Left hindlimb (tissue), 1 donor: ENCODE results near the gene TMEM256.

ENCODE experiments used
- DNase-seq: peaks from one replicate; pipeline ENCODE4 v3.0.0-alpha.2; 2018

The TMEM256 gene

DNA sequence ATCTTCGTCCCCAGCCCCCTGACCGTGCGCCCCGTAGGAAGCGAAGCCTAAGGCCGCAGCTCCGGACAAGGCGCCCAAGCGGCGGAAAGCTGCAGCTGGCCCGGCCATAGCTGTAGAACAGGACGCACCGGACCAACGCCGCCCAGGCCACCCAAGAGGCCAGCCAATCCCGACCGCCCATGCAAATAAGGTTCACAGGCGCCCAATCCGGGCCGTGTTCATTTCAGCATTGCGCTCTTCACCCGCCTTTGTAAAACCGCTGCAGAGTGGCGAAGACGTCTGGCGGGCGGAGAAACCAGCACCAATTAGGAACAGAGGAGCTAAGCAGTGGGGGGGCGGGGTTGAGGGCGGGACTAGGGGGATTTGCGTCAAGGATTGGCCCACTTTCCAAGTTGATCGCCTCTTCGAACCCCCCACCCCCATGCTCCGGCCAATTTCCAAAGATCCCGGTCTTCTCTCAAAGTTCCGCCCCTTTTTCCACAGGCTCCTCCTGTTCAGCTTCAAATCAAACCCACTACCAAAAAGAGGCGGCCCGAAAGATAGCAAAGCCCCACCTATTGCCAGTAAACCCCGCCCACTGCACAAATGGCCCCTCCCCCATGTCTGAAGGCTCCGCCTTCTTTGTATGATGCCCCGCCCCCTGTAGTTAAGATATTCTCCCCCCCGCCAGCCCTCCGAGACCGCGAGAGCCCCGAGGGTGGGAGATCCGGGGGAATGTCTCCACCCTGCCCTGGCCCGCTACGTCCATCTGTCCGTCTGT lies at the start of gene TMEM256:
TSS of gene TMEM256 (minus strand) at position 121 of the 760 bp plus-strand sequence. CDS start at position 108, 13 bp downstream.
- DNase-seq = peak; percentile 100

DNA sequence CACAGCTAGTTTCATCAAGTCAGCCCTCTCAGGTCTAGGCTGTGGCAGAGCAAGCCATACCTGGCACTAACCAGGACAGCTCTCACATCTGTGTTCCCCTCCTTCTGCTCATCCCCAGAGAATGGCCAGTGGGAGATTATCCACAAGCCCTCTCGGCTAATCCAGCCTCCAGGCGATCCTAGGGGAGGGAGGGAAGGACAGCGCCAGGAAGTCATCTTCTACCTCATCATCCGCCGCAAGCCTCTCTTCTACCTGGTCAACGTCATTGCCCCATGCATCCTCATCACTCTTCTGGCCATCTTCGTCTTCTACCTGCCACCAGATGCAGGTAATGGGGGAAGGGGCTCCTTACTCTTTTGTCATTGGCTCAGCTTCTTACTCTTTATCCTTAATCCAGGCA lies 44.6 kb upstream of the TMEM256 start:
- DNase-seq = no peak

DNA sequence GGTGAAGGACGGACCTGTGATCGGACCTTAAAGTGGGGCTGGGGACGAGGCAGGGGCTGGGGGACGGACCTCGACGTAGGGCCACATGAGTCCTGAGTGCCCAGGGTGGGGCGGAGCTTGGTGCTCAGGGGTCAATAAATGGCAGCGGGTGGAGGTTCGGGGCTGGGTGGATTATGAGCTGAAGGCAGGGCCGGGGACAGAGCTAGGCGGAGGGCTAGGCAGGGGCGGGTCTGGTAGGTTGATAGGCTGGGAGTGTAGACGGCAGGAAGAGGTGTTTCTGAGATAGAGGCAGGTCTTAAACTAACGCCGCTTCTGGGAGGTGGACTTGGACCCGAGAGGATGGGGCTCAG lies 41.7 kb upstream of the TMEM256 start:
- no peak for DNase-seq

DNA sequence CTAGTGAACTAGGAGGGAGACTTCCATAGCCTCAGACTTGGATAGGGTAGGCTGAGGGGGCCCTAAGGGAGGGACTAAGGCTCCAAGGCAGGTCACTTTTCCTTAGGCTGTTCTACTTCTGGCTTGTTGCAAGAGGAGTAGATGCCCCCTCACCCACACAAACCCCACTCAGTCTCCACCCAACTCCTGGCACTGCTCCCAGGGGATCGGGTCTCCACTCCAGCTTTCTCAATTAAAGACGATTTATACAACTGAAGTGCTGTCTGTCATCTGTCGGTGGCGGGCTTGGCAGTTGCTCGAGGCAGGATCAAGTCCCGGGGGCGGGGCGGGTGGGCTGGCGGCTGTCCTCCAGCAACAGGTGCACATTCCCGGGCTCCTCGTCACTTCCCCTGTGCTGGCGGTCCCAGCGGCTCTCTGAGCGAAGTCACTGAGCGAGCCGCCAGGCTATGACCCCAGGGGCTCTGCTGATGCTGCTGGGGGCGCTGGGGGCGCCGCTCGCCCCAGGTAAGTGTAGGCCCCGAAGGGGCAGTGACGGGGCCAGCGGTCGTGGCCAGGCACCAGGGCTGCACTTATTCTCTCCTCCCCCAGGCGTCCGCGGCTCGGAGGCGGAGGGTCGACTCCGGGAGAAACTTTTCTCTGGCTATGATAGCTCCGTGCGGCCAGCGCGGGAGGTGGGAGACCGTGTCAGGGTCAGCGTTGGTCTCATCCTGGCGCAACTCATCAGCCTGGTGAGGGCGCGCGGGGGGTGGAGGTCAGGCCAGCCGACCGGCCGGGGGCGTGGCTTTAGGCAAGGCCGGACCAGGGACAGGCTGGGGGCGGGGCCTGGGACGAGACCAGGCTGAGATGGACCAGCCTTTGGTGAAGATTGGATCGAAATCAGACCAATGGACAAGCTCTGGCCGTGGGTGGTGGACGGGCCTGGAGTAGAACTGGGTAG lies 41.1 kb upstream of the TMEM256 start, which contains the start of gene CHRNB1:
TSS of gene CHRNB1 (plus strand) at position 380 of the 937 bp plus-strand sequence. CDS start at position 447, 67 bp downstream.
- peak; percentile 70 for DNase-seq

DNA sequence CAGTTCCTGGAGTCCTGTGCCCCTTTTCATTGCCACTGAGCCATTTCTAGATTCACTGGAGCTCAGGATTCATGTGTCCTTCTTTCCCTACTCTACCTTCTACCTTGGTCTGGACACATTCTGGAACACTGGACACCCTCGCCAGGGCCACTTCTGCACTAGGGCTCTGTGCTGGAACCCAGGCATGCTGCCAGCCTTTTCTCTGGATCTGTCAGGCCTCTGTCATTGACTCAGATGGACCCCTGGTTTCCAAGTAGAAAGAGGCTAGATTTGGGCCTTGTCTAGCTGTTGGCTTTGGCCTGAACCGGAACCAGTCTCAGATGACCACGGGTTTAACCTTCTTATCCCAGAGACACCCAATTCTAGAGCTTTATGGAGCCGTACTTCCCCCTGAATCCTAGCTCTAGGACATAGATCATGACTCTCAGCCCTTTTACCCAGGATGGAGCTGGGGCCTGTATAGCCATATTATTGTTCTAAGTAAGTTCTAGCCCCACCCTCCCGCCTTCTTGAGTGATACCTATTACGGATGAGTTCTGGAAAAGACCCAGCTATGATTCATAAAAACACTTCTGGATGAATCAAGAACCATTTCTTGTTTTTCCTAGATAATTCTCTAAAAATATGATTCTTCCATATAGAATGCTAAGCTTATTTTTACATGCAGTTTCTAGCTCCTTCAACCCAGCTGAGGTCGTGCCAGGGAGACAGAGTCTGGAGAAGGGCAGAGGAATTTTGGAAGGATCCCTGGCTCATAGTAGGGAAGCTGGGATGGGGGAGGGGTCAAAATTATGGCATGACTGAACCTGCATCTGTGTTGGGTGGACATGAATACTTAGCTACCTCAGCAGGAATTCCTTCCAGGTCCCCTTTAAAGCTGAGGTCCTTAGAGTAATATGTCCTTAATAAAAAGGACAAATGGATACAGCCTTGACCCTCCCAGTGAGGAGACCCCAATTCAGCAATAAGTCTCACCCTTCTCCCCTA lies 39.9 kb upstream of the TMEM256 start:
- no peak for DNase-seq

DNA sequence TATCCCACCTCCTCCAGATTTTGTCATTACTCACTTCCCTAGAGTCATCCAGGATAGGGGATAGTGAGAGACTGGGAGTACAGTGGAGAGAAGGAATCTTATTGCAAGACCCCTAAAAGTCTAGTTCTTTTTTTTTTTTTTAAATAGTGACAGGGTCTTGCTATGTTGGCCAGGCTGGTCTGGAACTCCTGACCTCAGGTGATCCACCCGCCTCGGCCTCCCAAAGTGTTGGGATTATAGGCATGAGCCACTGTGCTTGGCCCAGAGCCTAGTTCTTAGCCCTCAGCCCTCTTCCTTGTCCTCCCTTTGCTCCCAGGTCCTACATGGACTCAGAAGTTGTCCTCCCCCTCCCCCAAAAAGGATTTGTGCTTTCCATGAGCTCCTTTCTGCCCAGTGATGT lies 38.2 kb upstream of the TMEM256 start:
- DNase-seq = no peak

DNA sequence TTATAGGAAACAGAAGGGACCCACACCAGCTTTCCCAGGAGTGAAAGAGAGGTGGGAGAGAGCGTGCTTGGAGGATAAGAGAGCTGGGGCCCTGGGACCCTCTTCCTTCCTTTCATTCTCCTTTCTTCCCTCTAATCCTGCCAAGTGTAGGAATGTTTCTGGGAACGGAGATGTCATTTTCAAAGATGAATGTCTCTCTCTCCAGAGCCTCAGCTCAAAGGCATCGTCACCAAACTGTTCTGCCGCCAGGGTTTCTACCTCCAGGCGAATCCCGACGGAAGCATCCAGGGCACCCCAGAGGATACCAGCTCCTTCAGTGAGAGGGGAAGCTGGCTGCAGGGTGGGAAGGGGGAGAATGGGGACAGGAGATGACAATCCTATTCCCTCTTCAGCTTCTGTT lies 37.4 kb upstream of the TMEM256 start:
- DNase-seq = no peak

DNA sequence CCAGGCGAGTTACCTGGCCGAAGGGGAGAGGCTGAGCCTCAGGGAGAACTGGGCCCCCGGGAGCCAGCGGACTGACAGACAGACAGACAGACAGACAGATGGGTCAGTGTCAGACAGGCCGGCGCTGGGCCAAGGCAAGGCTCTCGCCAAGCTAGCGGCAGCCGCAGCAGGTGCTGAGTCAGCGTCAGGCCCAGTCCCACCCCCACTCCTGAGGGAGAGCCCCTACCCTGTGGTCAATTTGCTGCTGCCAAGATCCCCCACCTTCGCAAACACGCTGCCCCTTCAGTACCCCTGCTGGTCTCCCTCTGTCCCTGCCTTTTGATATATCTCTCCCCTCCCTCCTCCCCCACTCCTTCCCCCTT lies 36.9 kb upstream of the TMEM256 start:
- DNase-seq = peak; percentile 78

DNA sequence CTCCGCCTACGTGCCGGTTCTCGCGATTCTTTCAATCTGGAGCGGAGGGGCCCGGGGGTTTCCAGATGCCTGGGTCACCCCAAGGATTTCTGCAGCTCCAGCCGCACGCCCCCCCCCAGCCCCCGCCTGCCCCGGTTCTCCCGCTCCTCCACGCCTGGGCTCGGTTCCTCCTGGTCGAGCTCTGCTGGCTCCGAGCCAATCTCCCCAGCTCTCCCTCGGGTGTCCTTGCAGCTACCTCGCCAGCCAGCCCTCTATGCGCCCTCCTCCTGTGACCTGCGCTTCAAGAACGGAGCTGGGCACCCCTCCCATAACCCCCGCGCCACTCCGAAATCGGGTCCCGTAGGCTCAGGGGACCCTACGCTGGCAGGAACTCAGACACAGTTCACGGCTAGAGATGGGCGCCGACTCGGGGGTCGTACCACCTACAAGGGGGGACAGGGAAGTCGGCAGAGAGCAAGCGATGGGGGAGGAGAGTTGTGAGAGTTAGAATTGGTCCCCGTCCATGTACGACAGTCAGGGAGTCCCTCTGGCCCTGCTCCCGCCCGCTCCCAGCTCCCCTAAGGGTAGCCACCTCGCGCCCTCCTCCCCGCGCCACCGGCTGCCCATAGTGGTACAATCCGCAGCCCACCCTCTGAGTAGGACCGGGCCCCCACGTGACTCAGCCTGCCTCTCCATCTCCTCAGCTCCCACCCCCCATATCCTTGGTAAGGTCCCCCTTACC lies 36.4 kb upstream of the TMEM256 start:
- peak; percentile 74 for DNase-seq

DNA sequence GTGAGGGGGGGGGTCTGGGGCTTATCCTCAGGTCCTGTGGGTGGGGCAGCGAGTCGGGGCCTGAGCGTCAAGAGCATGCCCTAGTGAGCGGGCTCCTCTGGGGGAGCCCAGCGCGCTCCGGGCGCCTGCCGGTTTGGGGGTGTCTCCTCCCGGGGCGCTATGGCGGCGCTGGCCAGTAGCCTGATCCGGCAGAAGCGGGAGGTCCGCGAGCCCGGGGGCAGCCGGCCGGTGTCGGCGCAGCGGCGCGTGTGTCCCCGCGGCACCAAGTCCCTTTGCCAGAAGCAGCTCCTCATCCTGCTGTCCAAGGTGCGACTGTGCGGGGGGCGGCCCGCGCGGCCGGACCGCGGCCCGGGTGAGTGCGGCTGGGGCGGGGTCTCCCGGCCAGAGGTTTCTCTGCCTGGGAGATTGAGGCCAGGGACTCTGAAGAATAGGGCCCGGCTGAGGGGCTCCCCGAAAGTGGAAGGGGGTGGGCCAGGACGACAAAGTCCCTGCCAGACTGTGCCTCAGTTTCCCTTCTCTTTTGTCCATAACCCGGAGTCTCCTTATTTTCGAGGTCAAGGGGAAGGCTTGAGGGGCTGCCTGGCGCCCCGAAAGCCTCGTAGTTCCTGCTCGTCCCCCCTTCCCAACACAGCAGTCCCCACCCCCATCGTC lies 35.7 kb upstream of the TMEM256 start, which contains the start of gene FGF11:
TSS of gene FGF11 (plus strand) at position 51 of the 651 bp plus-strand sequence. CDS start at position 160, 109 bp downstream.
- no peak for DNase-seq

DNA sequence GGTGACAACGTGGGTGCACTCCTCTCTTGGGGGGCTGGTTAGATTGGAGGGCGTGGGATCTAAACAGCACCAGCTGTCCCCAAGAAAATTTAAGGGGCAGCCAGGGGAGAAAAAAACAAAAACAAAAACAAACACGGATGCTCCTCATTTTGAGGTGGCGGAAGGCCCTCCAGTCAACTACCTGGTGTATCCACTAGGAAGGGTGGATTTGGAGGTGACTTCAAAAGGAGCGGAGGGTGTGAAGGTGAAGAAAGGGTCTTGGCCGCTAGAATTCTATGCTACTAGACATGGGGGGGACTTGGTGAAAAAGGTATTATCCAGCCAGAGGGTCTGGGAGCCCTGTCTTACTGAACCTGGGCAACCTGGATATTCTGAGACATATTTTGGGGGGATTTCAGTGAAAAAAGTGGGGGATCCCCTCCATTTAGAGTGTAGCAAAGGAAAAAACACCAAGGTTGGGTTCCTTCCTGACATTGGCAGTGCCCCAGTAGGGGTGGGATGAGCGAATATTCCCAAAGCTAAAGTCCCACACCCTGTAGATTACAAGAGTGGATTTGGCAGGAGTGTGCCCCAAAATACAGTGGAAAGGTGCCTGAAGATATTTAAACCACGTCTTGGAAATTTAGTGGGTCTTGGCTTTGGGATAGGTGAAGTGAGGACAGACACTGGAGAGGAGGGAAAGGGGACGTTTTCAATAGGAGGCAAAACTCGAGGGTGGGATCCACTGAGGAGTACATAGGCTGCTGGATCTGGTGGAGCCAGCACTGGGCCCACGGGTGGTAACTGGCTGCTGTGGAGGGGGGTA lies 35.0 kb upstream of the TMEM256 start:
- DNase-seq = no peak

DNA sequence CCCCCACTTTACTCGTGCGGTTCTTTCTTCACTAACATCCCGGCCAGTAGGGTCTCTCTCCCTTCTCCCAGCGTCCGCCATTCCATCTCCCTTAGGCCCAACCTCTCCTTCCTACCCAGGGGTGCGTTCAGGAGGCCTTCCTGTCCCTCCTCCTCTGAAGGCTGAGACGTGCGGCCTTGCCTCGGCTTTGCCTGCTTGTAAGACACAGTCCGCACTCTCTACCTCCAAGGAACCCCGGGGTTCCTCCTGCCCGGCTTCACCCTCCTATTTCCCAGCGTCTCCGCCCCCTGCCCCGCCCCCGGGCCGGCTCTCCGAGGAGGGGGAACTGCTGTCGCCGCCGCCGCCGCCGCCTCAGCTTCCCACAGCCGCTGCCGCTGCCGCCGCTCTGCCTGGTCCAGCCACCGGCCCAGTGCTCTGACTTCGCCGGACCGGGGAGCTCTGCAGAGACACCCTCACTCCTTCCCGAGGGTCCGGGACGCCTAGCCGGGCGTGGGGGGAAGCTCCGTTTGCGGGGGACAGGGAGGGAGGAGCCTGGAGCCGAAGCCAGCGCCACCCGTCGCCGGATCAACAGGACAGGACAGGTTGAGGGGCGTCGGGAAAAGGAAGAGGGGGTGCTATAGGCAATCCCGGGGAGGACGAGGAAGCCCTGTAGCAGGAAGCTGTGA lies 34.2 kb upstream of the TMEM256 start:
- peak; percentile 69 for DNase-seq

DNA sequence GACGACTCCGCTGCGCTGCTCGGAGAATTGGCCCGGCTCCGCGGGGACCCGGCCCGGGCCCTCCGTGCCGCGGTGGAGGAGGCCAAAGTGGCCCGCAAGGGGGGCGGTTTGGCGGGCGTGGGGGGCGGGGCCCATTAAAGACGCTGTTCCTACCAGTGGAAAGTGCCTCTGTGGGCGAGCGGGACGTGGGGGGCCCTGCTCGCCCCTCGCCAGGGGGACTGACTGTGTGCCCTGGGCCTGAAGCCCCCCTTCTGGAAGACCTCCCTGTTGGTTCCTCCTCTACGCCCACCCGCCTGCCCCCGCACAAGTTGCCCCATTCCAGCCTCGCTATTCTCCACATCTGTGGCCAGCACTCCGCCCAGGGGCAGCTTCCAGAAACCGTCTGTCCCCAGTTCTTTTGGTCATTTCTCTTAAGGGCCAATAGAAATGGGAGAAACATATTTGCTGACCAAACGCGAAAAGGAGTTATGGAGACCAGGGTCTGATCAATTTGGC lies 33.5 kb upstream of the TMEM256 start:
- no peak for DNase-seq

DNA sequence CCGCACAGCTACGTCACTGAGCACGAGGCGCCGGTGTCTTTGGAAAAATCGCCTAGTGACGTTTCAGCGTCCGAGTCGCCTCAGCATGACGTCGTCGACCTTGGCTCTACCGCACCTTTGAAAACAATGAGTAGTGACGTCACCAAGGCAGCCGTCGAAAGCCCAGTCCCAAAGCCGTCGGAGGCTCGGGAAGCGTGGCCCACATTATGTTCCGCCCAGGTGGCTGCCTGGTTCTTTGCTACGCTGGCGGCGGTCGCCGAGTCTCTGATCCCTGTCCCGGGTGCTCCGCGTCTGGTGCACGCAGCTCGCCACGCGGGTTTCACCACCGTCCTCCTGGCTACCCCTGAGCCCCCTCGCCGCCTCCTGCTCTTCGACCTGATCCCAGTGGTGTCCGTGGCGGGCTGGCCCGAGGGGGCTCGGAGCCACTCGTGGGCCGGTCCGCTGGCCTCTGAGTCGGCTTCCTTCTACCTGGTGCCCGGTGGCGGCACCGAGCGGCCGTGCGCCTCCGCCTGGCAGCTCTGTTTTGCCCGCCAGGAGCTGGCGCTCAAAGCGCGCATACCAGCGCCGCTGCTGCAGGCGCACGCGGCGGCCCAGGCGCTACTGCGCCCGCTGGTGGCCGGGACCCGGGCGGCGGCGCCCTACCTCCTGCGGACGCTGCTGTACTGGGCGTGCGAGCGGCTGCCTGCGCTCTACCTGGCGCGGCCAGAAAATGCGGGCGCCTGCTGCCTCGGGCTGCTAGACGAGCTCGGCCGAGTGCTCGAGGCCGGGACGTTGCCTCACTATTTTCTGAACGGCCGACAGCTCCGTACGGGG lies 32.9 kb upstream of the TMEM256 start:
- DNase-seq = peak; percentile 76

DNA sequence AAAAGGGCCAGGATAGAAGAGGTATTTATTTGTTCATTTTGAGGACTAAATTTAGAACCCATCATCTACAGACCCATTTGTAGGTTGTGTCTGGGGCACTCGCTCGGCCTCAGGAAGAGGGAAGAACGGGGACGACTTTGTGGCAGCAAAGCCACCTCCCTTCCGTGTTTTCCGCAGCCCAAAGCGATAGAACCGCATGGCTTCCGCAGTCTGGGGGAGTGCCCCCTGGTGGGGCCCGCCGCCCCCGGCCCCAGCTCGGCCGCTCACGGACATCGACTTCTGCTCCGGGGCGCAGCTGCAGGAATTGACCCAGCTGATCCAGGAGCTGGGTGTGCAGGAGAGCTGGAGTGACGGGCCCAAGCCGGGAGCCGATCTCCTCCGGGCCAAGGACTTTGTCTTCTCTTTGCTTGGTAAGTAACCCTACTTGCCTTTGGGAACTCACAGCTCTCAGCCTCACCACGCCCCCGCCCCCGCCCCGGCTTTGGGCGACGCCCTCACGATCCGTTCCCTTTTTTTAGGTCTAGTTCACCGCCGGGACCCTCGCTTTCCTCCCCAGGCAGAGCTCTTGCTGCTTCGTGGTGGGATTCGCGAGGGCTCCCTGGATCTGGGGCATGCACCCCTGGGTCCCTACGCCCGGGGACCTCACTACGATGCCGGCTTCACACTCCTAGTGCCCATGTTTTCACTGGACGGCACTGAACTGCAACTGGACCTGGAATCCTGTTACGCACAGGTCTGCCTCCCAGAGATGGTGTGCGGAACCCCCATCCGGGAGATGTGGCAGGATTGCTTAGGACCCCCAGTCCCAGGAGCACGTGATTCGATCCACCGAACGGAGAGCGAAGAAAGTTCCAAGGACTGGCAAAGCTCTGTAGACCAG lies 32.0 kb upstream of the TMEM256 start:
- DNase-seq = no peak

DNA sequence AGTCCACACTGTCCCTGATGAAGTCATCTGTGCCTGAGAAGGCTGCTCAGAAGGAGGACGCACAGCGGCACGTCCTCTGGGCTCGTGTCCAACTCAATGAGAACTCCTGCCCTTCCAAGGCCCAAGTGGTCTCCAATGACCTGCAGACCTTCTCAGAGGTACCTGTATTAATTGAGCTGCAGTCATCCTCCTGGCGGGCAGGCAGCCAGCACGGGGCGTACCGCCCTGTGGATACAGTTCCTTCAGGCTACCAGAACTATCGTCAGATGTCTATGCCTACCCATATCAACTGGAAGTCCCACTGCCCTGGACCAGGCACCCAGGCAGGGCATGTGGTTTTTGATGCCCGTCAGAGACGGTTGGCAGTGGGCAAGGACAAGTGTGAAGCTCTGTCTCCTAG lies 28.4 kb upstream of the TMEM256 start:
- DNase-seq = no peak

DNA sequence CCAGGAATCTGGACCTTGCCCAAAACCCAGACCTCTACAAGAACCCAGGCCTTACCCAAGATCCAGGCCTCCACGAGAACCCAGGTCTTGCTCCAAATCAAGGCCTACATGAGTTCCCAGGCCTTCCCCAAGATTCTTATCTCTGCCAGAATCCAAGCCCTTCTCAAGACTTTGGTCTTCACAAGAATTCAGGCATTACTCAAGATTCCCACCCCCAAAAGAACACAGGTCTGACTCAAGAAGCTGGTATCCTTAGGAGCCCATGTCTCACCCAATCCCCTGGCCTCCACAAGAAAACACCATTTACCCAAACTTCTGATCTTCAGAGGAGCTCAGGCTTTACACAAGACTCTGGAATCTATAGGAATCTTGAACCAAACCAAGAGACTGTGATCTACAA lies 27.3 kb upstream of the TMEM256 start:
- no peak for DNase-seq

DNA sequence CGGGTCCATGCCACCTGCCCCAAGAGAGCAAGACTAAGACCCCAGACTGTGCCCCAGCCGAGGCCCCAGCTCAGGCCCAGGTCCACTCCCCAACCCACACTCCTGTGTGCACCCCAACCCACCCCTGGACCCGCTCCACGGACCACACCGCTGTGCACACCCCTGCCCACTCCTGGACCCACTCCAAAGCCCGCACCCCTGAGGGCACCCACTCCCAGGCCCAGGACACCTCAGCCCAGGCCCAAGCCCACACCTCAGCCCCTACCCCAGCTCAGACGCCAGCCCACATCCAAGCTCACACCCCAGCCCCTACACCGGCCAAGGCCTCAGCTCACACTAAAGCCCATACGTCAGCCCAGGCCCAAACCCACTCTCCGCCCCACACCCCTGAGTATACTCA lies 25.8 kb upstream of the TMEM256 start:
- no peak for DNase-seq
